SK-N-SH (cell line): ENCODE measurements around the gene MTMR12. TPM values are rescaled to one million over a fixed set of nuclear protein-coding genes. Genes with fewer than 3 reads are reported as not detected.
"Not testable (repeated sequence)": the region's sequence is repeated elsewhere in the genome, so short reads cannot be mapped to it uniquely, and the experiment has no call there.

Source experiments
- CTCF ChIA-PET: fragments of 300-600, 350-600 bp; formaldehyde crosslinking; extraction: SDS; loops from one replicate; lab custom pipeline; 2021; lab: Yijun Ruan, JAX
- POLR2A ChIA-PET: fragments of 350-600 bp; sonication (Branson Sonifier 250); formaldehyde crosslinking; extraction: SDS; loops from one replicate; lab custom pipeline; 2020; ENCODE audit warnings: antibody characterized with exemption, inconsistent platforms; lab: Yijun Ruan, JAX
- DNase-seq: peaks from one replicate; pipeline ENCODE4 v3.0.0; 2012
- H2AFZ ChIP-seq: fragments of 200-600 bp; sonication (generic); 2 replicates; pipeline ENCODE4 v1.8.1; 2016; ENCODE audit warnings: antibody characterized with exemption, mild to moderate bottlenecking, low read depth
- H3F3A ChIP-seq: fragments of 200-600 bp; sonication (generic); replicated peaks from 2 replicates; pipeline ENCODE3; 2016; ENCODE audit warnings: antibody characterized with exemption, mild to moderate bottlenecking; ENCODE audit not compliant: insufficient read depth
- H3K27ac ChIP-seq, 2 experiments: fragments of 200-500 bp in 1 of 2; fragments of 200-600 bp in 1 of 2; sonication (Bioruptor generic) in 1 of 2; sonication (generic), shearing (Covaris generic) in 1 of 2; 2 replicates each; pipeline versions ENCODE4 v1.5.1 to v1.6.1; 2014 to 2016; ENCODE audit warnings: low read depth in 2 of 2, inconsistent platforms in 1 of 2, low read length in 1 of 2, mild to moderate bottlenecking in 1 of 2, mixed read lengths in 1 of 2
- H3K27me3 ChIP-seq: fragments of 200-600 bp; sonication (generic), shearing (Covaris generic); 2 replicates; pipeline ENCODE4 v1.6.1; 2016; ENCODE audit warnings: mixed run types; ENCODE audit not compliant: insufficient read depth
- H3K36me3 ChIP-seq, 2 experiments: fragments of 200-500 bp in 1 of 2; fragments of 200-600 bp in 1 of 2; sonication (Bioruptor generic) in 1 of 2; sonication (generic) in 1 of 2; replicated peaks in 1 of 2; 2 replicates each; pipeline versions ENCODE3 to v1.5.1; 2014 to 2016; ENCODE audit warnings: low read length in 1 of 2, mild to moderate bottlenecking in 1 of 2; ENCODE audit not compliant: insufficient read depth in 2 of 2, control insufficient read depth in 1 of 2
- H3K4me1 ChIP-seq, 2 experiments: fragments of 200-500 bp in 1 of 2; fragments of 200-600 bp in 1 of 2; sonication (Bioruptor generic) in 1 of 2; sonication (generic), shearing (Covaris generic) in 1 of 2; 2 replicates each; pipeline versions ENCODE4 v1.5.1 to v1.6.1; 2014 to 2016; ENCODE audit warnings: low read depth in 1 of 2, low read length in 1 of 2, mixed run types in 1 of 2; ENCODE audit not compliant: insufficient read depth in 2 of 2, control insufficient read depth in 1 of 2
- H3K4me2 ChIP-seq: fragments of 200-600 bp; sonication (generic), shearing (Covaris generic); 2 replicates; pipeline ENCODE4 v1.6.1; 2017; ENCODE audit warnings: mixed run types
- H3K4me3 ChIP-seq, 2 experiments: fragments of 200-500 bp in 1 of 2; fragments of 200-600 bp in 1 of 2; sonication (Bioruptor generic) in 1 of 2; sonication (generic), shearing (Covaris generic) in 1 of 2; 2 replicates each; pipeline versions ENCODE4 v1.5.1 to v1.8.1; 2014 to 2016; ENCODE audit warnings: low read depth in 2 of 2, inconsistent platforms in 1 of 2, low read length in 1 of 2, mild to moderate bottlenecking in 1 of 2, mixed read lengths in 1 of 2, moderate library complexity in 1 of 2
- H3K79me2 ChIP-seq: fragments of 200-600 bp; sonication (generic); 2 replicates; pipeline ENCODE4 v1.8.1; 2017; ENCODE audit warnings: mild to moderate bottlenecking; ENCODE audit not compliant: insufficient read depth
- H3K9ac ChIP-seq: fragments of 200-600 bp; sonication (generic); 2 replicates; pipeline ENCODE4 v1.6.1; 2017; ENCODE audit warnings: mixed run types
- H3K9me2 ChIP-seq: fragments of 200-600 bp; sonication (generic); 2 replicates; pipeline ENCODE4 v1.6.1; 2017; ENCODE audit warnings: mixed run types
- H3K9me3 ChIP-seq: fragments of 200-600 bp; sonication (generic); 2 replicates; pipeline ENCODE4 v1.6.1; 2017; ENCODE audit warnings: mixed run types, mild to moderate bottlenecking, moderate library complexity
- H4K20me1 ChIP-seq: fragments of 200-600 bp; sonication (generic); 2 replicates; pipeline ENCODE4 v1.6.1; 2017; ENCODE audit warnings: mild to moderate bottlenecking, mixed run types; ENCODE audit not compliant: insufficient read depth
- CHD2 ChIP-seq: fragments of 150-350 bp; IDR thresholded peaks from 2 replicates; pipeline ENCODE4 v1.6.1; 2018; ENCODE audit warnings: low read length; ENCODE audit not compliant: partially characterized antibody
- ELF1 ChIP-seq: IDR thresholded peaks from 2 replicates; pipeline ENCODE4 v1.4.0; 2012
- FOSL2 ChIP-seq: IDR thresholded peaks from 2 replicates; pipeline ENCODE4 v1.4.0; 2012; ENCODE audit warnings: low read depth, mild to moderate bottlenecking, moderate library complexity, borderline replicate concordance
- FOXJ3 ChIP-seq: sonication (generic); formaldehyde crosslinking; IDR thresholded peaks from 2 replicates; pipeline ENCODE4 v1.5.1; 2020; ENCODE audit warnings: mild to moderate bottlenecking, missing genetic modification reagents
- FOXM1 ChIP-seq: IDR thresholded peaks from 2 replicates; pipeline ENCODE4 v1.4.0; 2012; ENCODE audit warnings: low read depth, mild to moderate bottlenecking
- GABPA ChIP-seq: IDR thresholded peaks from 2 replicates; pipeline ENCODE4 v1.4.0; 2012; ENCODE audit warnings: low read depth, mild to moderate bottlenecking
- GATA2 ChIP-seq: sonication (generic); formaldehyde crosslinking; IDR thresholded peaks from 2 replicates; pipeline ENCODE4 v1.5.0; 2020; ENCODE audit warnings: mild to moderate bottlenecking, missing genetic modification reagents
- JUND ChIP-seq: IDR thresholded peaks from 2 replicates; pipeline ENCODE4 v1.4.0; 2012
- NFIC ChIP-seq: IDR thresholded peaks from 2 replicates; pipeline ENCODE4 v1.4.0; 2012; ENCODE audit warnings: borderline replicate concordance
- NRF1 ChIP-seq: IDR thresholded peaks from 2 replicates; pipeline ENCODE4 v1.6.1; 2012; ENCODE audit warnings: low read depth, mild to moderate bottlenecking, low read length
- POLR2AphosphoS5 ChIP-seq: IDR thresholded peaks from 2 replicates; pipeline ENCODE4 v1.6.1; 2012; ENCODE audit warnings: low read depth, low read length
- RAD21 ChIP-seq: IDR thresholded peaks from 2 replicates; pipeline ENCODE4 v1.6.1; 2012; ENCODE audit warnings: mild to moderate bottlenecking, low read length
- SMC3 ChIP-seq: IDR thresholded peaks from 2 replicates; pipeline ENCODE4 v1.6.1; 2012; ENCODE audit warnings: low read depth, low read length, improper control_type of control experiment
- WGBS: methylation state at CpG from one replicate; pipeline ENCODE4 v1.1.6; 2017; ENCODE audit warnings: low lambda C conversion rate; 5-methylcytosine and 5-hydroxymethylcytosine counted together
- polyA plus RNA-seq, 3 experiments: library from polyadenylated mRNA; depleted of rRNA; stranded (reverse); fragments of >200 nt; gene quantifications; 2 replicates each; pipeline ENCODE4 v1.2.3, GENCODE V29; 2012
- TF ChIP-seq, protein P1 (sequence below): IDR thresholded peaks from 2 replicates; pipeline ENCODE4 v1.6.1; 2012; ENCODE audit warnings: mild to moderate bottlenecking, low read depth, low read length, moderate library complexity
- TF ChIP-seq, protein P2 (sequence below): IDR thresholded peaks from 2 replicates; pipeline ENCODE4 v1.4.0; 2012; ENCODE audit warnings: low read depth
- TF ChIP-seq, protein P3 (sequence below): fragments of 200-600 bp; sonication (generic); IDR thresholded peaks from 2 replicates; pipeline ENCODE4 v1.6.1; 2017; ENCODE audit warnings: antibody characterized with exemption, mild to moderate bottlenecking, moderate library complexity

MTMR12 gene
- polyA plus RNA-seq, 1 of the 3 experiments (the other 2 are of a cell fraction) = 10.9 TPM

DNA sequence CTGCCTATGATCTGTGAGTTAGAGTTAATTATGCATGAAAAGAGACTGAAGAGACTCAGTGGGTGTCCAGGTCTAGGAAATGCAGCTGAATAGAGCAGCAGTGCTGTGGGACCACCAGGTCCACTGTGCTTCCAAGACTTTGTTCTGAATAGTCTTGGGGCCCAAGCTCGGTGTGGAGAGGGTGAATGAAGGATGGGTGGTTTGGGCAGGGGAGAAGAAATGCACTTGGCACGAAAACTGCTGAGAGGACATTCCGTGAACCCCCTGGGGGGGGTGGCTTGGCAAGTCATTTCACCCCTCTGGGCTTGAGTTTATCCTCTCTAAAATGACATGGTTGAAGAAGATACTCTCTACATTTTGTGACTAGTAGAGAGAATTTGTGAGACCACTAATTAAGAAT, 102.6 kb downstream of the MTMR12 start:
- Histone ChIP-seq H3K4me3 (no peak overlapping the region), H3K9ac (no peak overlapping the region), H3K4me1 (peaks cover 0 to 2% of the 10 kb centered on the region in 2 experiments; a peak in 1 of 4 replicates), H3K9me3 (no peaks in the 10 kb centered on the region), H3K27ac (no peak overlapping the region), H3K9me2 (no peaks in the 10 kb centered on the region), H3K79me2 (no peaks in the 10 kb centered on the region), H4K20me1 (no peaks in the 10 kb centered on the region), H3F3A (no peaks in the 10 kb centered on the region), H3K36me3 (no peaks in the 10 kb centered on the region), H3K4me2 (no peak overlapping the region), H3K27me3 (no peaks in the 10 kb centered on the region), H2AFZ (no peak overlapping the region)
- 86% methylated on average over 3 of the region's 3 CpGs for WGBS
- no peak for DNase-seq
- TF ChIP-seq FOSL2 = no peak
- TF ChIP-seq, protein P1, sequence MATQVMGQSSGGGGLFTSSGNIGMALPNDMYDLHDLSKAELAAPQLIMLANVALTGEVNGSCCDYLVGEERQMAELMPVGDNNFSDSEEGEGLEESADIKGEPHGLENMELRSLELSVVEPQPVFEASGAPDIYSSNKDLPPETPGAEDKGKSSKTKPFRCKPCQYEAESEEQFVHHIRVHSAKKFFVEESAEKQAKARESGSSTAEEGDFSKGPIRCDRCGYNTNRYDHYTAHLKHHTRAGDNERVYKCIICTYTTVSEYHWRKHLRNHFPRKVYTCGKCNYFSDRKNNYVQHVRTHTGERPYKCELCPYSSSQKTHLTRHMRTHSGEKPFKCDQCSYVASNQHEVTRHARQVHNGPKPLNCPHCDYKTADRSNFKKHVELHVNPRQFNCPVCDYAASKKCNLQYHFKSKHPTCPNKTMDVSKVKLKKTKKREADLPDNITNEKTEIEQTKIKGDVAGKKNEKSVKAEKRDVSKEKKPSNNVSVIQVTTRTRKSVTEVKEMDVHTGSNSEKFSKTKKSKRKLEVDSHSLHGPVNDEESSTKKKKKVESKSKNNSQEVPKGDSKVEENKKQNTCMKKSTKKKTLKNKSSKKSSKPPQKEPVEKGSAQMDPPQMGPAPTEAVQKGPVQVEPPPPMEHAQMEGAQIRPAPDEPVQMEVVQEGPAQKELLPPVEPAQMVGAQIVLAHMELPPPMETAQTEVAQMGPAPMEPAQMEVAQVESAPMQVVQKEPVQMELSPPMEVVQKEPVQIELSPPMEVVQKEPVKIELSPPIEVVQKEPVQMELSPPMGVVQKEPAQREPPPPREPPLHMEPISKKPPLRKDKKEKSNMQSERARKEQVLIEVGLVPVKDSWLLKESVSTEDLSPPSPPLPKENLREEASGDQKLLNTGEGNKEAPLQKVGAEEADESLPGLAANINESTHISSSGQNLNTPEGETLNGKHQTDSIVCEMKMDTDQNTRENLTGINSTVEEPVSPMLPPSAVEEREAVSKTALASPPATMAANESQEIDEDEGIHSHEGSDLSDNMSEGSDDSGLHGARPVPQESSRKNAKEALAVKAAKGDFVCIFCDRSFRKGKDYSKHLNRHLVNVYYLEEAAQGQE = no peak
- no peak for TF ChIP-seq FOXM1
- TF ChIP-seq ELF1 = no peak
- no peak for TF ChIP-seq CHD2
- TF ChIP-seq JUND = no peak
- TF ChIP-seq NFIC = no peak
- TF ChIP-seq, protein P2, sequence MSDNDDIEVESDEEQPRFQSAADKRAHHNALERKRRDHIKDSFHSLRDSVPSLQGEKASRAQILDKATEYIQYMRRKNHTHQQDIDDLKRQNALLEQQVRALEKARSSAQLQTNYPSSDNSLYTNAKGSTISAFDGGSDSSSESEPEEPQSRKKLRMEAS = no peak
- TF ChIP-seq POLR2AphosphoS5 = no peak
- TF ChIP-seq SMC3 = no peak
- TF ChIP-seq NRF1 = no peak
- TF ChIP-seq, protein P3, sequence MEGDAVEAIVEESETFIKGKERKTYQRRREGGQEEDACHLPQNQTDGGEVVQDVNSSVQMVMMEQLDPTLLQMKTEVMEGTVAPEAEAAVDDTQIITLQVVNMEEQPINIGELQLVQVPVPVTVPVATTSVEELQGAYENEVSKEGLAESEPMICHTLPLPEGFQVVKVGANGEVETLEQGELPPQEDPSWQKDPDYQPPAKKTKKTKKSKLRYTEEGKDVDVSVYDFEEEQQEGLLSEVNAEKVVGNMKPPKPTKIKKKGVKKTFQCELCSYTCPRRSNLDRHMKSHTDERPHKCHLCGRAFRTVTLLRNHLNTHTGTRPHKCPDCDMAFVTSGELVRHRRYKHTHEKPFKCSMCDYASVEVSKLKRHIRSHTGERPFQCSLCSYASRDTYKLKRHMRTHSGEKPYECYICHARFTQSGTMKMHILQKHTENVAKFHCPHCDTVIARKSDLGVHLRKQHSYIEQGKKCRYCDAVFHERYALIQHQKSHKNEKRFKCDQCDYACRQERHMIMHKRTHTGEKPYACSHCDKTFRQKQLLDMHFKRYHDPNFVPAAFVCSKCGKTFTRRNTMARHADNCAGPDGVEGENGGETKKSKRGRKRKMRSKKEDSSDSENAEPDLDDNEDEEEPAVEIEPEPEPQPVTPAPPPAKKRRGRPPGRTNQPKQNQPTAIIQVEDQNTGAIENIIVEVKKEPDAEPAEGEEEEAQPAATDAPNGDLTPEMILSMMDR = no peak
- no peak for TF ChIP-seq GATA2 (CRISPR knock-in tag)
- TF ChIP-seq RAD21 = no peak
- no peak for TF ChIP-seq FOXJ3
- no peak for TF ChIP-seq GABPA
- POLR2A ChIA-PET = no interaction called here
- CTCF ChIA-PET = no interaction called here

DNA sequence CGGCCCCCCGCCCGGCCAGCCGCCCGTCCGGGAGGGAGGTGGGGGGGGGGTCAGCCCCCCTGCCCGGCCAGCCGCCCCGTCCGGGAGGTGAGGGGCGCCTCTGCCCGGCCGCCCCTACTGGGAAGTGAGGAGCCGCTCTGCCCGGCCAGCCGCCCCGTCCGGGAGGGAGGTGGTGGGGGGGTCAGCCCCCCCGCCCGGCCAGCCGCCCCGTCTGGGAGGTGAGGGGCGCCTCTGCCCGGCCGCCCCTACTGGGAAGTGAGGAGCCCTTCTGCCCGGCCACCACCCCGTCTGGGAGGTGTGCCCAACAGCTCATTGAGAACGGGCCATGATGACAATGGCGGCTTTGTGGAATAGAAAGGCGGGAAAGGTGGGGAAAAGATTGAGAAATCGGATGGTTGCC, 103.9 kb downstream of the MTMR12 start:
- H3K79me2 ChIP-seq, H3K9me3 ChIP-seq, H3K27ac ChIP-seq, H3K4me1 ChIP-seq, H3K36me3 ChIP-seq, CTCF ChIA-PET, H3K9ac ChIP-seq, H3K27me3 ChIP-seq, H3K4me3 ChIP-seq, H3F3A ChIP-seq, H4K20me1 ChIP-seq, H3K9me2 ChIP-seq, H3K4me2 ChIP-seq, DNase-seq, POLR2A ChIA-PET, H2AFZ ChIP-seq: not testable (repeated sequence)
- 100% methylated on average over 2 of the region's 31 CpGs for WGBS
